GM21786 (cell line): ENCODE measurements around the gene GAL3ST2.
"Not testable (repeated sequence)": the region's sequence is repeated elsewhere in the genome, so short reads cannot be mapped to it uniquely, and the experiment has no call there.

Source experiments
- ATAC-seq: cut with Tn5 transposase; IDR thresholded peaks from one replicate; pipeline ENCODE4 v1.9.1; 2021; ENCODE audit not compliant: unreplicated experiment

The GAL3ST2 gene

DNA sequence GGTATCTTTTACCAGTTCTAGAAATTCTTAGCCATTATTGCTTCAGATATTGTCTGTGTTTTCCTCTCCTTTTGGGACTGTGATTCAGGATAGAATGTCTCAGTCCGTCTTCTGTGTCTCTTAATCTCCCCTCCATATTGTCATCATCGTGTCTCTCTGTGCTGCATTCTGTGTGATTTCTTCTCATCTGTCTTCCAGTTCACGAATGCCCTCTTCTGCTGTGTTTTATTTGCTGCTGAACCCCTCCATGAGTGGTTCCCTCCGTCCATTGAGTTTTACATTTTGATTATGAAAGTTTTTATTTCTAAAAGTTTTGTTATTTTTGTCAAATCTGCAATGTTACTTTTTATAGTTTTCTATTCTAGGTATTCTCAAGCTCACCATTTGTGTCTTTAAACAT is 30.5 kb upstream of the GAL3ST2 start:
- no peak for ATAC-seq

DNA sequence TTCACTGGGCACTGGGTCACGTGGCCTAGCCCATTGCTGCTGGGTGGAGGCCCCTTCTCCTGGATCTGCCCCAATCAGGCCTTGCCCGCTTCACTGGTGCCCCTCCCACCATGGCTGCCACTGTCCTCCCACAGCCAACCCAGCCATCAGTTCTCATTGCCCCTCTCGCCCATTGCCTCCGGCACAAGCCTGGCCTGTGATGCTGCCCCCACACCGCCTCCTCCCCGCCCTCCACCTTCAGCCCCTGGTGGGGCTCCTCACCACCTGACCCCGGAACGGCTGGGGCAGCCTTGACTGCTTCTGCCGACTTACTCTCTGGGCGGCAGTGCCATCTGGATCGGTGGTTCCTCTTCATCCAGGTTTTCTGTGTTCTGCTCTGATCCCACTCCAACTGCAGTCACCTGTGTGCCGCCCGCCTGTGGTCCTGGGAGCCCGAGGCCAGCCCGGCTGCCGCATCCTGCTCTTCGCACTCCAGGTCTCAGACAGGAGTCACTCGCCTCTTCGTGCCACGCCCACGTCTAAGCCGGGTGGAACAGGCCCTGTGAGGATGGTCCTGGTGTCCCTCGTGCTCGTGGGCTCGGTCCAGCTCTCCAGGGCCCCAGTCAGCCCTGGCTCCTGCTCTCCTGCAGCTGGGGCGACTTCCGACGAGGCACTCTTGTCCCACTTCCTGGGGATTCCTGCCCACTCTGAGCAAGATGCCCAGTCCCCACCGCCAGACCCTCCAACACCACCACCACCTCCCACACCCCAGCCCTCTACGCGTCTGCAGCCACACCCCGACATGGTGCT is 28.0 kb upstream of the GAL3ST2 start:
- ATAC-seq, result no peak

DNA sequence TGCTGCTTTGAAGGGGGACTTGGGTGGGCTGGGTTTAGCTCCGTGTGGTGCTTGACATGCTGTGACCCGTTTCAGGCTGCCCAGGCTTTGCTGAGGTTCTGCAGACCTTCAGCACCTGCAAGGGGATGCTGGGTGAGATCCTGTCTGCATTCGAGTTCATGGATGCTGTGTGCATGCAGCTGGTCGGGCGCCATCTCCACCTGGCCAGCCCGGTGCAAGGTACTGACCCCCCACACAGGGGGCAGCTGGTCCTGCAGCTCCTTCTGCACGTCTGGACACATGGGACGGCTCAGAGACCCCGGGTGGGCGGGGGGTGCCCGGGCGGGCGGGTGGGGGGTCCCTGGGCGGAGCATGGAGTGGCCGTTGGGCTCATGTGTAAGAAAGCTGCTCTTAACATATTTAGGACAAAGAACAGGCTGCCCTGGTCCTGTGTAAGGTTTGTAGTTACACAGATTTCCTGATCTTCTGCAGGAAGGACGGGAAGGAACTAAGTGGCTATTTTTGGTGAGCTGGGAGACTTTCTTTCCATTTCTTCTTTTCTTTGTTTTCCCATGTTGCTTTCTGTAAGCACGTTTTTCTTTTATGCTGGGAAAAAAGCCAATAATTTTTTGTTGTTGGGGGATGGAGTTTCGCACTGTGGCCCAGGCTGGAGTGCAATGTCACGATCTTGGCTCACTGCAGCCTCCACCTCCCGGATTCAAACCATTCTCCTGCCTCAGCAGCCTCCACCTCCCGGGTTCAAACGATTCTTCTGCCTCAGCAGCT is 26.4 kb upstream of the GAL3ST2 start:
- ATAC-seq, result no peak

DNA sequence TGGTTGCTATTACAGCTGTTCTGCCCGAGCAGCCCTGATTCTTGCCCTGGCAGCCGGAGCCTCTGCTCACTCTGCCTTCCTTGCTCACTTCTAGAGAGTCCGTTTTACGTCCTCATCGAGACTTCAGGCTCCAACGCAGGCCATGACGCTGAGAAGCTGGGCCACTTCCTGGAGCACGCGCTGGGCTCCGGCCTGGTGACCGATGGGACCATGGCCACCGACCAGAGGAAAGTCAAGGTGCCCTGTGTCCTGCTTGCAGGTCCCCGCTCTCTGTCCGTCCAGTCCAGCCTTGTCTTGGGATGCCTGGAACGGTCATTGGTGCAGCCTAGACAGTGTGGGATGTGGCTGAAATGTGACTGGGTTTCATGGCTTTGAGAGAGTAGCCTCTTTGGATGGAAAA is 25.5 kb upstream of the GAL3ST2 start:
- ATAC-seq, result no peak

DNA sequence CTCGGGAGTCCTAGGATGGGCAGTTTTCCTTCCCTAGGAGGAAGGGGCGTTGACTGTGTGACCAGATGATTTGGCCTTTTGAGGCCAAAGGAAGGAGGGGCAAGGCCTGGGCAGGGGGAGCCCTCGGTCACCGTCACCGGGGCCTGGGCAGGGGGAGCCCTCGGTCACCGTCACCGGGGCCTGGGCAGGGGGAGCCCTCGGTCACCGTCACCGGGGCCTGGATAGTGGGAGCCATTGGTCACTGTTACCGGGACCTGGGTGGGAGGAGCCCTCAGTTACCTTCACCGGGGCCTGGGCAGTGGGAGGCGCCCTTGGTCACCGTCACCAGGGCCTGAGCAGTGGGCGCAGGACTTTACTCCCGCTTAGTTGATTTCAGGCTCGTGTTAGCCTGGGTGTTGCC is 24.8 kb upstream of the GAL3ST2 start:
- ATAC-seq, result no peak

DNA sequence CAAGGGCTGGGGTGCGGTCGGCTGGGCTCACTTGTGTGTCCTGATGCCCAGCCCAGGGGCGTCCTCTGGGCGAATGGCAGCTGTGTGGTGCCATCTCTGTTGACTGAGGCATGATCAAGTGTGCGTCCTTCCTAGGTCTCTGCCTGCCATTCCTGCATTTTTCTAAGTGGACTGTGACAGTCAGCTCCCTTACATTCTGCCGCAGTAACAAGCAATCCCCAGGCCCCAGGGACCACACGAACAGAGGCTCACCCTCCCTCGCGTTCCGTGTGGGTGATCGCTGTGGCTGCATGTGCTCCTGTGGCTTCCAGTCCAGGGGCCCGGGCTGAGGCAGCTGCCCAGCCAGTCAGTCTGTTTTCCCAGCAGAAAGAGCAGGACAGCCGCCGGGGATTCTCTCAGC is 24.4 kb upstream of the GAL3ST2 start:
- no peak for ATAC-seq

DNA sequence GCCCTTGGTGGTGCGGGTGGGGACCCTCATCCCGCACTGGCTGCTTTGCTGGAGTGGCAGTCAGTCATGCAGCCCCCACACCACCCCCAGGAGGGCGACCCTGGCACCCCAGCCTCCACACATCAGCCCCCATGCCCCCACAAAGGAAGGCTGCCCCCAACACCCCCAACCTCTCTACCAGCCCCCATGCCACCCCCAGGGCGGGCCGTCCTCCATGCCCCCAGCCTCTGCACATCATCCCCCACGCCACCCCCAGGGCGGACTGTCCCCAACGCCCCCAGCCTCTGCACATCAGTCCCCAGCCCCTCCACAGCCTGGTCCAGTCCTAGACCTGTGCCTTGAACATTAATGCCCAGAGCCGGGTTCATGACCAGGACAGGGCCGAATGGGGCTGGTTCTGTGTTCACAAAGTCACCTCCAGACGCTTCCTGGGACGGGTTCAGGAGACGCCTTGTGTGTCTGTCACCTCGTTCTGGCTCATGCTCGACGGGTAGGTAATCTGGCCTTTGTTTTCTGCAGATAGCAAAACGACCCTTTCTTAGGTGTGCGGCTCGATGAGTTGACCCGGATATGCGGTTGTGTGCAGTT is 23.8 kb upstream of the GAL3ST2 start:
- ATAC-seq, result no peak

DNA sequence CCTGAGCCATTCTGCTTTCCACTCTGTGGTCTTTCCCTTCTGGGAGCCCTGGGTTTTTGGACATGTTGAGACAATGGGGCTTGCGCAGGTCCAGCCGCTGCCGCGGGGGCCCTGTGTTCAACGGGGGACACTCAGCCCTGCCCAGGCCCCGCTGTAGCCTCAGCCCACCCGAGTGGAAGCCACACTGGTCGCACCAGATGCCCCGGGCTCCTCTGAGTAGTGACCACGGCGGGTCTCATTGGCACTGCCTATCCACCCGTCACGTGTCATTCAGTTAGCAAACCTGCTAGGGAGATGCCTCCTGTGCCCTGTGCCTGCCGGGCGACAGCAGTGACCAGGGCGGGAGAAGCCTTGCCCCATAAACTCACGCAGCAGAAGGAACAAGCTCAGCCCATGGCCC is 23.1 kb upstream of the GAL3ST2 start:
- no peak for ATAC-seq

DNA sequence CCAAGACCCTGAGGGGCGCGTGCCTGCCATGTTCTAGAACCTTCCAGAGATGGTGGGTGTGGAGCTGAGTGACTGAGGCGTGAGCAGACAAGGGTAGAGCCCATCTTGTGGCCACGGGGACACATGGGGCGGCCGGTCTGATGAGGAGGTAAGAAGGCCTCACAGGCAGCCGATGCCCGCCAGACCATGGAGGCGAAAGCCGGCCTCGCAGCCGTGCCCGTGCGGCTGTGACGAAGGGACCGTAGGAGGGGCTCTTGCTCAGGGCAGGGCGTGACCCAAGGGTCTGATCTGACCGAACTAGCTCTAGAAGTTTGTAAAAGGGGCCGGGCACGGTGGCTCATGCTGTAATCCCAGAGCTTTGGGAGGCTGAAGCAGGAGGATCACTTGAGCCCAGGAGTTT is 22.6 kb upstream of the GAL3ST2 start:
- ATAC-seq, result no peak

DNA sequence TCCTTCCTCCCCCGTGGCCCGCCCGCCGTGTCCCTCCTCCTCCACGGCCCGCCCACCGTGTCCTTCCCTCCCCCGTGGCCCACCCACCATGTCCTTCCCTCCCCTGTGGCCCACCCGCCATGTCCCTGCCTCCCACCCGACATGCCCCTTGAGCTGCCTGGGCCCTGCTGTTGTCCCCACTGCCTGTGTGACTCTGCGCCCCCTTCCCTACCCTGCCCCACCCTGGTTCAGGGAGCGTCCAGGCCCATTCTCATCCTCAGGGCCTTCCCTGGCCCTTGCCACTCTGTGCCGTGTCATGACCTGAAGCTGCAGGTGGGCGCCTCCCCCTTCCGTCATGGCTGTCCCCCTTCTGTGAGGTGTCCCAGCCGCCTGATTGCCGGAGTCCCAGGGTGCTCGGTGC is 21.5 kb upstream of the GAL3ST2 start:
- no peak for ATAC-seq

DNA sequence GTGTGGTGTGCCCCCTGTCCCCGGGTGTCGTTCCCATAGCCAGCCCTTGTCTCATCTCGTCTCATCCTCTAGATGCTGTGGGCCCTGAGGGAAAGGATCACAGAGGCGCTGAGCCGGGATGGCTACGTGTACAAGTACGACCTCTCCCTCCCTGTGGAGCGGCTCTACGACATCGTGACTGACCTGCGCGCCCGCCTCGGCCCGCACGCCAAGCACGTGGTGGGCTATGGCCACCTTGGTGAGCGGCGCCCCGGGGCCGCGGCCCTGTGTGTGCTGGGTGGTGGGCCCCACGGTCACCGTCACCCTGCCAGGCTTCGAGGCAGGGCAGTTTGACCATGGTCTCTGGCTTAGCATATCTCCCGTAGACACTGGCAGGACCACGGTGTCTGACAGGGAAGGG is 20.8 kb upstream of the GAL3ST2 start:
- no peak for ATAC-seq

DNA sequence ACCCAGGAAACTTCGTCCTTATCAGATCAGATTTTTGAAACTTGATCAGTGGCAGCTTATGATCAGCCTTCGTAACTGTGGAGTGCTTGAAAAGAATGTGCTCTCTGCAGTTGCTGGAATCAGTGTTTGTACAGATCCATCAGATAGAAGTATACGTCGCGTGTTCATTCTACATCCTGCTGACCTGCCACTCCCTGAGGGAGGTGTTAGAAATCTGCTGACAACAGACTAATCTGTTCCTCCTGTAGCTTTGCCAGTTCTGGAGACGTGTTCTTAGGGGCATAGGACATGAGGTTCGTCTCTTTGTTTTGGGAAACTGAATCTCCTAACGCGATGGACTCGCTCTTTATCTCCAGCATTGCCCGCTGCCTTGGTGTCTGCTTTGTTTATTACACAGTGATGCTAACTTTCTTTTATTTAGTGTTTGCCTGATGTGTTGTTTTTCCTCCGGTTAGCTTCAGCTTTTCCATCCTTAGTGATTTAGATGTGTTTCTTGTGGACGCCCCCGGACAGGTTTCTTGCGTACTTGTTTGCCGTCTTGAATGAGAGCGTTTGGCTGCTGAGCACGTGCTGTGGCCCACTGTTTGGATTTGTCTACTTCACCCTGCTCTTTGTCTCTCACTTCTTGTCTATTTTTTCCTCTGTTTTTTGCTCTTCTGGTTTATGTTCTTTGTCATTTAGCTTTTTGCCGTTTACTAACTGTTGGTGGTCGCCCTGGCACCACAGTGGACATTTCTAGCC is 17.4 kb upstream of the GAL3ST2 start:
- ATAC-seq, result no peak

DNA sequence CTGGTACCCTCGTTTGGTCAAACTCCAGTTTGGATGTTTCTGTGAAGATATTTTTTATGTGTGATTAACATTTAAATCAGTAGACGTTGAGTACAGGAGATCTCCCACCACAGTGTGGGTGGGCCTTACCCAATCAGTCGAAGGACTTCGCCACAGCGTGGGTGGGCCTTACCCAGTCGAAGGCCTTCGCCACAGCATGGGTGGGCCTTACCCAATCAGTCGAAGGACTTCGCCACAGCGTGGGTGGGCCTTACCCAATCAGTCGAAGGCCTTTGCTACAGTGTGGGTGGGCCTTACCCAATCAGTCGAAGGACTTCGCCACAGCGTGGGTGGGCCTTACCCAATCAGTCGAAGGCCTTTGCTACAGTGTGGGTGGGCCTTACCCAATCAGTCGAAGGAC is 16.7 kb upstream of the GAL3ST2 start:
- not testable (repeated sequence) for ATAC-seq

DNA sequence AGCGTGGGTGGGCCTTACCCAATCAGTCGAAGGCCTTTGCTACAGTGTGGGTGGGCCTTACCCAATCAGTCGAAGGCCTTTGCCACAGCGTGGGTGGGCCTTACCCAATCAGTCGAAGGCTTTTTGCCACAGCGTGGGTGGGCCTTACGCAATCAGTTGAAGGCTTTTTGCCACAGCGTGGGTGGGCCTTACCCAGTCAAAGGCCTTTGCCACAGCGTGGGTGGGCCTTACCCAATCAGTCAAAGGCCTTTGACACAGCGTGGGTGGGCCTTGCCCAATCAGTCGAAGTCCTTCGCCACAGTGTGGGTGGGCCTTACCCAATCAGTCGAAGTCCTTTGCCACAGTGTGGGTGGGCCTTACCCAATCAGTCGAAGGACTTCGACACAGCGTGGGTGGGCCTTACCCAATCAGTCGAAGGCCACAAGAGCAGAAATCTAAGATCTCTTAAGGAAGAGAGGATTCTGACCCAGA is 16.3 kb upstream of the GAL3ST2 start:
- ATAC-seq, result no peak

DNA sequence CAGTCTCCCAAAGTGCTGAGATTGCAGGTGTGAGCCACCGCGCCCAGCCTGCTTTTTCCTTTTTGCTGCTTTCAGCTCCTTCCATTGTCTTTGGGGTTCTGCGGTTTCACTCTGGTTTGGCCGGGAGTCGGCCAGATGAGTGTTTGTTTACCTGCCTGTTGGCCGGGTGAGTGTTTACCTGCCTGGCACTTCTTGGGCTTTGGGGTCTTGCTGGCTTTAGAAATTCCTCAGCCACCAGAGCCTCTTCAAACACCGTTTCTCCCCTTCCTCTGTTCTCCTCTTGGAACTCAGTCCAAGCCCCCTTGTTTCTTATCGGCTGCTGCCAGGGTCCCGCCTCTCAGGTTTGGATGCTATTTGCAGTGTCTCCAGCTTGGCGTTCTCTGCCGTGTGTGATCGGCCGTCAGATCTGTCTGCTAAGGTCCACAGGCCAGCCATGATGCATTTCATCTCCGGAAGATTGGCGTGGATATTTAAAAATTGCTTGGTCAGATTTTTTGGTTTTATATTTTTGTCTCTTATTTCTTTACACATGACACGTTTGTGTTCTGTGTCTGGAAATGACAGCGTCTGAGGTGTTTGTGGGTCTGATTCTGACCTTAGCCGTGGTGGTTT is 14.2 kb upstream of the GAL3ST2 start:
- ATAC-seq, result no peak

DNA sequence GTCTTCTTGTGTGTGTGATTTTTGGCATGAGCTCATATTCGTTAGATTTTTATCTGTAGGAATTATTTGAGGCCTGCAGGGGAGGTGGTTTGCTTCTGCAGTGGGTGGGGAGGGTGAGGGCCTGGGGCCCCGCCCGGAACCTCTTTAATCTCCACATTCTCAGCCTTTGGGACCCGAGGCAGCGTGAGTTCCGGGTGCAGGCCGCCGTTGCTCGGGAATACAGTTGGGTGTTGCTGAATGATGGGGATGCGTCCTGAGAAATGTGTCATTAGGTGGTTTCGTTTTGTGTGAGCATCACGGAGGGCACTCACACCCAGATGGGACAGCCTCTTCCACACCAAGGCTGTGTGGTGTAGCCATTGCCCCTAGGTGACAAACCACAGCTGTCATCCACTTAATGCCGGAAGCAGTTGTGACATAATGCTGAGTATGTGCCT is 13.7 kb upstream of the GAL3ST2 start:
- no peak for ATAC-seq

DNA sequence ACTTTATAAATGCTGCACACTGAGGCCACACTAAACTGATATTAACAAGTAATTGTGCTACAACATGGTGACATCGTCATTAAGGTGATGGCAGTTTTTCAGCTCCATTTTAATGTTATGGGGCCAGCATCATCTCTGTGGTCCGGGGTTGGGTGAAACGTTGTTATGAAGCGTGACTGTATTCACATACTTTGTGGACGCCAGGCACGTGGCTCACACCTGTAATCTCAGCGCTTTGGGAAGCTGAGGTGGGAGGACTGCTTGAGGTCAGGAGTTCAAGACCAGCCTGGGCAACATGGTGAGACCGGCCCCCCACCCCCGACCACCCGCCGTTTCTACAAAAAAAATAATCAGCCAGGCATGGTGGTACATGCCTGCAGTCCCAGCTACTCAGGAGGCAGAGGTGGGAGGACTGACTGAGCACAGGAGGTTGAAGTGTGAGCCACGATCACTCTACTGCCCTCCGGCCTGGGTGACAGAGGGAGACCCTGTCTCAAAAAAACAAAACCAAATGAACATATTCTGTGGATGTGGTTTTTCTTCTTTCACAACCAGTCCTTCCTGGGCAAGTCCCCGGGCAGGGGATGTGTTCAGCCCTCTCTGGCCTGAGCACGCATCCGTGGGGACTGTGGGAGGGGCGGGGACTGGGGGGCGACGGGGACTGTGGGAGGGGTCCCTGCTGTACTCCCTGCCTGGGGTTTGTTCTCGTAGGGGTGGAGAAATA is 12.9 kb upstream of the GAL3ST2 start:
- no peak for ATAC-seq

DNA sequence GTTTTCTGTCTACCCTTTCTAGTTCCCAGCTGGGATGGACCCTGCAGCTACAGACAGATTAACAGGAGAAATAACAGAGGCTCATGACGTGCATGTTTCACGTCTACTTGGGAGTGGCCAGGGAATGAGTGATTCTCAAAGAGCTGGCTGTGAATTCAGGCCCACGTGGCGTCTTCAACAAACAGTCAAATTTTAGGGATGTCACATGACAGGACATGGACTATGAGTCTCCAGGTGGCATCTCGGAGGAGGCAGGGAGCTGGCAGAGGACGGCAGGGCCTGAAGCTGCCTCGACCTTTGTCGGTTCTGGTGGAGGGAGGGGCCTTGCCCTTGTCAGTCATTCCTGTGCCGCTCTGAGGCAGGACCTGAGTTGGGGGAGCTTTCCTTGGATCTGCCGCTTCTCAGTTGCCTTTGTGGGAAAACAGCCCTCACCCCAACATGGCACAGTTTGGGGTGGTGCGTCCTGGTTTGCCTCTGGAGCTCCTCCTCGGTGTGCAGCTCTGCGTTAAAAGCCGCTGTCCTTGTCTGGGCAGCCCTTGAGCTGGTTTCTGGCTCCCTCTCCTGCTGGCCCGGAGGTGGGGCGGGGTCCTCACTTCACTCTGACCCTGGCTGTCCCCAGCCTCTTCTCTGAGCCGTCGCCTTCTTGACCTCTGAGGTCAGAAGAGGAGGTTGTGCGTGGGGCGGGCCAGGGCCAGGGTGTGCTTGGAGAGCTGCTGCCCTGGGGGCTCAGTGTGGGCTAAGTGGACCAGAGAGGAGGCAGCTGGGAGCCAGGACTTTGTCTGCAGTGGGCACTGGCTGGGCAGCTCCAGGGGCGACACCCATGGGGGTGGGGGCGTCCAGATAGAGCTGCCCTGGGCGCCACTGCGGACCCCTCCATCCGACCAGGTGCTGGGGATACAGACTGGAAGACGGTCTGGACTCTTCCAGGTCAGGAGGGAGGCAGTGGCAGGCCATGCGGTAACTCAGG is 12.1 kb upstream of the GAL3ST2 start:
- no peak for ATAC-seq
